GM23338 (cell line): ENCODE measurements around the gene SDHAF4.

Experiments used
- CREB1 ChIP-seq: fragments of 250-450 bp; sonication (Bioruptor Pico); IDR thresholded peaks from 2 replicates; pipeline ENCODE4 v1.5.0; 2020; ENCODE audit warnings: low read depth, mild to moderate bottlenecking, moderate library complexity
- EZH2 ChIP-seq: fragments of 200-600 bp; sonication (generic); IDR thresholded peaks from one replicate; pipeline ENCODE4 v1.8.0; 2017; ENCODE audit warnings: antibody characterized with exemption, mild to moderate bottlenecking, low read depth; ENCODE audit not compliant: unreplicated experiment
- EZH2phosphoT487 ChIP-seq: fragments of 200-600 bp; sonication (generic); IDR thresholded peaks from one replicate; pipeline ENCODE4 v1.8.1; 2018; ENCODE audit warnings: antibody characterized with exemption; ENCODE audit not compliant: unreplicated experiment
- JUNB ChIP-seq: IDR thresholded peaks from one replicate; pipeline ENCODE4 v1.6.1; 2016; ENCODE audit warnings: antibody characterized with exemption; ENCODE audit not compliant: unreplicated experiment
- POLR2AphosphoS5 ChIP-seq: IDR thresholded peaks from 2 replicates; pipeline ENCODE4 v1.6.1; 2016; ENCODE audit warnings: antibody characterized with exemption, low read depth
- STAT1 ChIP-seq: IDR thresholded peaks from one replicate; pipeline ENCODE4 v1.6.1; 2016; ENCODE audit warnings: antibody characterized with exemption; ENCODE audit not compliant: unreplicated experiment
- ZNF114 ChIP-seq: fragments of 250-450 bp; sonication (Bioruptor Pico); IDR thresholded peaks from 2 replicates; pipeline ENCODE4 v1.5.0; 2020; ENCODE audit warnings: mild to moderate bottlenecking, moderate library complexity
- ZNF331 ChIP-seq: fragments of 250-450 bp; sonication (Bioruptor Pico); IDR thresholded peaks from 2 replicates; pipeline ENCODE4 v1.5.0; 2020; ENCODE audit warnings: low read depth, mild to moderate bottlenecking, moderate library complexity
- TF ChIP-seq, protein P1 (sequence below), 2 experiments: fragments of 200-600 bp in 1 of 2; sonication (generic) in 1 of 2; conservative IDR thresholded peaks; 2 replicates each; pipeline versions ENCODE4 v1.5.1 to v1.6.1; 2016 to 2017; ENCODE audit warnings: antibody characterized with exemption in 2 of 2, low read depth in 2 of 2, mild to moderate bottlenecking in 2 of 2, moderate library complexity in 1 of 2
- TF ChIP-seq, protein P2 (sequence below): IDR thresholded peaks from one replicate; pipeline ENCODE4 v1.6.1; 2018; ENCODE audit warnings: antibody characterized with exemption; ENCODE audit not compliant: unreplicated experiment
- TF ChIP-seq, protein P3 (sequence below): IDR thresholded peaks from 2 replicates; pipeline ENCODE4 v1.6.1; 2016; ENCODE audit warnings: antibody characterized with exemption

DNA sequence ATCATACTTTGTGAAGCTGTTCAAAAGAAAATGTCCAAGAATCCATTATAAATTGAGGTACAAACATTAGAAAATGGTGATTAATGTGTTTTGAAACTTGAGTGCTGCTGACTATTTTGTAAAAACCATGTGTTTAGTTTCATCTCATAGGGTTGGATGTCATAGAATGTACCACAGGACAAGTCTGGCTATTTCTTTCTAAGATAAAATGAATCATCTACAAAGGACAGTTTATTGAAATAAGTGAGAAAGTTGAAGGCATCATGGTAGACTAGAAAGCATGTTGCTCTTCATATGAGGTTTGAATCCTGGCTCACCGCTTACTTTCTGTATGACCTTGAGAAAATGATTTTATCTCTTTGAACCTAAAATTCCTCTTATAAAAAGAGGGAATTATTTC lies 71.7 kb downstream of the SDHAF4 start:
- TF ChIP-seq, protein P1, sequence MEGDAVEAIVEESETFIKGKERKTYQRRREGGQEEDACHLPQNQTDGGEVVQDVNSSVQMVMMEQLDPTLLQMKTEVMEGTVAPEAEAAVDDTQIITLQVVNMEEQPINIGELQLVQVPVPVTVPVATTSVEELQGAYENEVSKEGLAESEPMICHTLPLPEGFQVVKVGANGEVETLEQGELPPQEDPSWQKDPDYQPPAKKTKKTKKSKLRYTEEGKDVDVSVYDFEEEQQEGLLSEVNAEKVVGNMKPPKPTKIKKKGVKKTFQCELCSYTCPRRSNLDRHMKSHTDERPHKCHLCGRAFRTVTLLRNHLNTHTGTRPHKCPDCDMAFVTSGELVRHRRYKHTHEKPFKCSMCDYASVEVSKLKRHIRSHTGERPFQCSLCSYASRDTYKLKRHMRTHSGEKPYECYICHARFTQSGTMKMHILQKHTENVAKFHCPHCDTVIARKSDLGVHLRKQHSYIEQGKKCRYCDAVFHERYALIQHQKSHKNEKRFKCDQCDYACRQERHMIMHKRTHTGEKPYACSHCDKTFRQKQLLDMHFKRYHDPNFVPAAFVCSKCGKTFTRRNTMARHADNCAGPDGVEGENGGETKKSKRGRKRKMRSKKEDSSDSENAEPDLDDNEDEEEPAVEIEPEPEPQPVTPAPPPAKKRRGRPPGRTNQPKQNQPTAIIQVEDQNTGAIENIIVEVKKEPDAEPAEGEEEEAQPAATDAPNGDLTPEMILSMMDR (conservative IDR thresholded peaks at IDR 0.05; ENCODE audit: low read depth in 2 of 2): no peak
- TF ChIP-seq JUNB (no peak), EZH2phosphoT487 (no peak), EZH2 (no peak), POLR2AphosphoS5 (no peak), ZNF331 (CRISPR knock-in tag) (no peak), CREB1 (no peak), STAT1 (no peak), ZNF114 (CRISPR knock-in tag) (no peak)
- TF ChIP-seq, protein P2, sequence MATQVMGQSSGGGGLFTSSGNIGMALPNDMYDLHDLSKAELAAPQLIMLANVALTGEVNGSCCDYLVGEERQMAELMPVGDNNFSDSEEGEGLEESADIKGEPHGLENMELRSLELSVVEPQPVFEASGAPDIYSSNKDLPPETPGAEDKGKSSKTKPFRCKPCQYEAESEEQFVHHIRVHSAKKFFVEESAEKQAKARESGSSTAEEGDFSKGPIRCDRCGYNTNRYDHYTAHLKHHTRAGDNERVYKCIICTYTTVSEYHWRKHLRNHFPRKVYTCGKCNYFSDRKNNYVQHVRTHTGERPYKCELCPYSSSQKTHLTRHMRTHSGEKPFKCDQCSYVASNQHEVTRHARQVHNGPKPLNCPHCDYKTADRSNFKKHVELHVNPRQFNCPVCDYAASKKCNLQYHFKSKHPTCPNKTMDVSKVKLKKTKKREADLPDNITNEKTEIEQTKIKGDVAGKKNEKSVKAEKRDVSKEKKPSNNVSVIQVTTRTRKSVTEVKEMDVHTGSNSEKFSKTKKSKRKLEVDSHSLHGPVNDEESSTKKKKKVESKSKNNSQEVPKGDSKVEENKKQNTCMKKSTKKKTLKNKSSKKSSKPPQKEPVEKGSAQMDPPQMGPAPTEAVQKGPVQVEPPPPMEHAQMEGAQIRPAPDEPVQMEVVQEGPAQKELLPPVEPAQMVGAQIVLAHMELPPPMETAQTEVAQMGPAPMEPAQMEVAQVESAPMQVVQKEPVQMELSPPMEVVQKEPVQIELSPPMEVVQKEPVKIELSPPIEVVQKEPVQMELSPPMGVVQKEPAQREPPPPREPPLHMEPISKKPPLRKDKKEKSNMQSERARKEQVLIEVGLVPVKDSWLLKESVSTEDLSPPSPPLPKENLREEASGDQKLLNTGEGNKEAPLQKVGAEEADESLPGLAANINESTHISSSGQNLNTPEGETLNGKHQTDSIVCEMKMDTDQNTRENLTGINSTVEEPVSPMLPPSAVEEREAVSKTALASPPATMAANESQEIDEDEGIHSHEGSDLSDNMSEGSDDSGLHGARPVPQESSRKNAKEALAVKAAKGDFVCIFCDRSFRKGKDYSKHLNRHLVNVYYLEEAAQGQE: no peak
- TF ChIP-seq, protein P3, sequence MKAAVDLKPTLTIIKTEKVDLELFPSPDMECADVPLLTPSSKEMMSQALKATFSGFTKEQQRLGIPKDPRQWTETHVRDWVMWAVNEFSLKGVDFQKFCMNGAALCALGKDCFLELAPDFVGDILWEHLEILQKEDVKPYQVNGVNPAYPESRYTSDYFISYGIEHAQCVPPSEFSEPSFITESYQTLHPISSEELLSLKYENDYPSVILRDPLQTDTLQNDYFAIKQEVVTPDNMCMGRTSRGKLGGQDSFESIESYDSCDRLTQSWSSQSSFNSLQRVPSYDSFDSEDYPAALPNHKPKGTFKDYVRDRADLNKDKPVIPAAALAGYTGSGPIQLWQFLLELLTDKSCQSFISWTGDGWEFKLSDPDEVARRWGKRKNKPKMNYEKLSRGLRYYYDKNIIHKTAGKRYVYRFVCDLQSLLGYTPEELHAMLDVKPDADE: no peak
